ENCODE data around the gene ALOXE3. TPM values are rescaled to one million over a fixed set of nuclear protein-coding genes. Genes with fewer than 3 reads are reported as not detected.

ALOXE3 gene
- total and polyA plus RNA-seq, 4 donors: 0.17 to 1.8 (median 0.85) TPM

GRCh38 chr17:8122422-8122923 lies 4.2 kb upstream of the ALOXE3 start:
- peaks cover 40% of the 10 kb centered on the region for H3K27me3 ChIP-seq (ENCODE audit: control insufficient read depth, insufficient read depth, low read length)
- peak in 2 of 6 donors; percentile 51 to 63 for DNase-seq (ENCODE audit: low read depth in 4 of 6, low spot score in 6 of 6)
- H3K27ac ChIP-seq (ENCODE audit: low read depth, low read length): no peak overlapping the region
- peak overlapping the region; percentile 82 for H3K4me3 ChIP-seq (ENCODE audit: low read depth, low read length)
- no peaks in the 10 kb centered on the region for H3K9me3 ChIP-seq (ENCODE audit: control insufficient read depth, insufficient read depth, low read length)
- H3K4me1 ChIP-seq (ENCODE audit: control insufficient read depth, insufficient read depth, low read length): peaks cover 76% of the 10 kb centered on the region
- WGBS (ENCODE audit: insufficient coverage): under 1% methylated on average over 25 of the region's 29 CpGs
- no peaks in the 10 kb centered on the region for H3K36me3 ChIP-seq (ENCODE audit: control insufficient read depth, insufficient read depth, low read length)

- H3K36me3 ChIP-seq (ENCODE audit: control insufficient read depth, insufficient read depth, low read length): no peaks in the 10 kb centered on the region
- H3K27ac ChIP-seq (ENCODE audit: low read depth, low read length): no peak overlapping the region
- H3K4me3 ChIP-seq (ENCODE audit: low read depth, low read length): peak overlapping the region; percentile 82
- no peaks in the 10 kb centered on the region for H3K9me3 ChIP-seq (ENCODE audit: control insufficient read depth, insufficient read depth, low read length)
- H3K4me1 ChIP-seq (ENCODE audit: control insufficient read depth, insufficient read depth, low read length): peaks cover 76% of the 10 kb centered on the region
- peak in 2 of 6 donors; percentile 83 to 84 for DNase-seq (ENCODE audit: low read depth in 4 of 6, low spot score in 6 of 6)
- WGBS (ENCODE audit: insufficient coverage): under 1% methylated on average over 66 of the region's 76 CpGs
- peaks cover 44% of the 10 kb centered on the region for H3K27me3 ChIP-seq (ENCODE audit: control insufficient read depth, insufficient read depth, low read length)
Measured at GRCh38 chr17:8121681-8122421, 3.5 kb upstream of the ALOXE3 start.

GRCh38 chr17:8121407-8121680 lies 3.0 kb upstream of the ALOXE3 start:
- Histone ChIP-seq H3K4me3 (ENCODE audit: low read depth, low read length) (peak overlapping the region; percentile 84), H3K9me3 (ENCODE audit: control insufficient read depth, insufficient read depth, low read length) (no peaks in the 10 kb centered on the region), H3K4me1 (ENCODE audit: control insufficient read depth, insufficient read depth, low read length) (peaks cover 77% of the 10 kb centered on the region), H3K36me3 (ENCODE audit: control insufficient read depth, insufficient read depth, low read length) (no peaks in the 10 kb centered on the region), H3K27me3 (ENCODE audit: control insufficient read depth, insufficient read depth, low read length) (peaks cover 49% of the 10 kb centered on the region), H3K27ac (ENCODE audit: low read depth, low read length) (no peak overlapping the region)
- 0% methylated on average over 13 of the region's 25 CpGs for WGBS (ENCODE audit: insufficient coverage)
- DNase-seq (ENCODE audit: low read depth in 4 of 6, low spot score in 6 of 6): no peak

DNA sequence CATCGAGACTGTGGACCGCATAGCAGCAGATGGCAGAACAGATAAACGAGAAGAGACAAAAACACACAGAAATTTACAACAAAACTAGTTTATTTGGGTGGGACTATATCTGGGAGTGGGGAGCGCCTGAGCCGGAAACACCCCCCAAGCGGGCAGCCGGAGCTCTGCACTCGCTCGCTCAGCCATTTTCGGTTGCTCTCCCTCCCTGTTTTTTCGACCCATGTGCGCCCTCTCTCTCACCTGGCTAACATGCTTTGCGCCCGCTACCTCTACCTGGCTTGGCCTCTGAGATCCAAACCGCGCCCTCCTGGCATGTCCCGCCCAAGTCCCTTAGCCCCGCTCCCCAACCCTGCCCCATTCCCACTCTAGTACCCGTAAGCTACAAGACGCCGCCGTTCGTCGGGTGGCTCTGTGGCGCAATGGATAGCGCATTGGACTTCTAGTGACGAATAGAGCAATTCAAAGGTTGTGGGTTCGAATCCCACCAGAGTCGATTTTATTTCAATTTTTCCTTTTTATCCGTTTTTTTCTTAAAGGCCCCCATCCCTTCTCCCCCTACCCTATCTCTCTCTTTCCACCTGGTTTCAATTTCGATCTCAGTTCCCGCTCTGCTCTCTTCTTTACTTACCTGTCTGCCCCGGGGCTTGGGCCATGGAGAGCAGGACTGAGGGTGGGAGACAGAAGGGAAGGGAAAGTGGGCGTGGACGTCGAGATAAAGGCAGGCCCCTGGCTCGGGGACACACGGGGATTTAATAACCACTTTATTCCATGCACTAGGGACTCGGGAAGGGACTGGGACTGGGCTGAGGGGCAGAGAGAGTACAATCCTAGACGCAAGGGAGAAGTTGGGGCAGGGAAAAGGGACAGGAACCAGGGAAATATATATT lies 2.4 kb upstream of the ALOXE3 start:
- 2% methylated on average over 24 of the region's 40 CpGs for WGBS (ENCODE audit: insufficient coverage)
- peak in 2 of 6 donors; percentile 83 to 87 for DNase-seq (ENCODE audit: low read depth in 4 of 6, low spot score in 6 of 6)
- H3K4me3 ChIP-seq (ENCODE audit: low read depth, low read length): peak overlapping the region; percentile 84

GRCh38 chr17:8119581-8120519 lies 1.5 kb upstream of the ALOXE3 start:
- Histone ChIP-seq H3K9me3 (ENCODE audit: control insufficient read depth, insufficient read depth, low read length) (no peaks in the 10 kb centered on the region), H3K4me3 (ENCODE audit: low read depth, low read length) (peak overlapping the region; percentile 84), H3K36me3 (ENCODE audit: control insufficient read depth, insufficient read depth, low read length) (no peaks in the 10 kb centered on the region), H3K27ac (ENCODE audit: low read depth, low read length) (peak overlapping the region; percentile 92), H3K27me3 (ENCODE audit: control insufficient read depth, insufficient read depth, low read length) (peaks cover 57% of the 10 kb centered on the region), H3K4me1 (ENCODE audit: control insufficient read depth, insufficient read depth, low read length) (peaks cover 65% of the 10 kb centered on the region)
- peak in 4 of 6 donors; percentile 88 to 98 (median 94) for DNase-seq (ENCODE audit: low read depth in 4 of 6, low spot score in 6 of 6)
- 0% methylated on average over 14 of the region's 28 CpGs for WGBS (ENCODE audit: insufficient coverage)

More for the DNA sequence above, 2.4 kb upstream of the ALOXE3 start:
- Histone ChIP-seq H3K36me3 (ENCODE audit: control insufficient read depth, insufficient read depth, low read length) (no peaks in the 10 kb centered on the region), H3K27me3 (ENCODE audit: control insufficient read depth, insufficient read depth, low read length) (peaks cover 54% of the 10 kb centered on the region), H3K9me3 (ENCODE audit: control insufficient read depth, insufficient read depth, low read length) (no peaks in the 10 kb centered on the region), H3K27ac (ENCODE audit: low read depth, low read length) (peak overlapping the region; percentile 92), H3K4me1 (ENCODE audit: control insufficient read depth, insufficient read depth, low read length) (peaks cover 73% of the 10 kb centered on the region)

DNA sequence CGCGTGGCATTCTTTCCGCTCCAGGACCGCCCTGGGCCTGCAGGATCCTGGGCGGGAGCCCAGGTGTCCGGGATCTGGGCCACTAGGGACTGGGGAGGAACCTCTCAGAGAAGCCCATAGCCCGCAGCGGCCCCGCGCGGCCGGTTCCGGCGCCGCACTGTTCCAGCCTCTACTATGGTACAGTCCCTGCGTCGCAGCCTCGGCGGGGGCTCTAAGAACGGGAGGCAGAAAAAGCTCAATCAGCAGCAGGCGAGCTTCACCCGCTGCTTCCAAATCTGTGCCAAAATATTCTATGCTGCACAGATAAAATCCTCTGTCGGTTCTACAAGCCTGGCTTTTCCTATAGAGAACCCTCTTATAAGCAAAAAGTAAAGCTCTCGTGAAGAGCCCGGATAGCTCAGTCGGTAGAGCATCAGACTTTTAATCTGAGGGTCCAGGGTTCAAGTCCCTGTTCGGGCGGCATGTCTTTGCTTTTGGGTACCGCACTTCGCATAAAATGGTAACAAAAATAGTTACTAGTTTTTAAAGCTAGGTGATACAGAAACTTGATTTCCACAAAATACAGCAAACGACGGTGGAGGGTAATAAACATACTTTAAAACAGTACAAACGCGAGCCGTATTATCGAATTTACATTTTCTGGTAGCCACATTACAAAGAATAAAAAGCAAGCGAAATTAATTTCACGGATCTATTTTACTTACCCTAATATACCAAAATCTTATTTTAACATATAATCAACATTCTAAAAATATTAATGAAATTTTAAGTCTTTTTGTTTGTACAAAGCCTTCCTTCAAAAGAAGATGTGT lies 661 bp upstream of the ALOXE3 start:
- peaks cover 57% of the 10 kb centered on the region for H3K27me3 ChIP-seq (ENCODE audit: control insufficient read depth, insufficient read depth, low read length)

GRCh38 chr17:8117367-8117979 lies 841 bp downstream of the ALOXE3 start:
- H3K27ac ChIP-seq (ENCODE audit: low read depth, low read length): no peak overlapping the region
- peak in 1 of 6 donors; percentile 27 for DNase-seq (ENCODE audit: low read depth in 4 of 6, low spot score in 6 of 6)
- H3K4me1 ChIP-seq (ENCODE audit: control insufficient read depth, insufficient read depth, low read length): peaks cover 41% of the 10 kb centered on the region
- H3K9me3 ChIP-seq (ENCODE audit: control insufficient read depth, insufficient read depth, low read length): no peaks in the 10 kb centered on the region
- peaks cover 49% of the 10 kb centered on the region for H3K27me3 ChIP-seq (ENCODE audit: control insufficient read depth, insufficient read depth, low read length)
- H3K4me3 ChIP-seq (ENCODE audit: low read depth, low read length): peak overlapping the region; percentile 84
- no peaks in the 10 kb centered on the region for H3K36me3 ChIP-seq (ENCODE audit: control insufficient read depth, insufficient read depth, low read length)
- 7% methylated on average over 17 of the region's 18 CpGs for WGBS (ENCODE audit: insufficient coverage)

More for the DNA sequence above, 661 bp upstream of the ALOXE3 start:
- Histone ChIP-seq H3K36me3 (ENCODE audit: control insufficient read depth, insufficient read depth, low read length) (no peaks in the 10 kb centered on the region), H3K4me3 (ENCODE audit: low read depth, low read length) (peak overlapping the region; percentile 84), H3K27ac (ENCODE audit: low read depth, low read length) (peak overlapping the region; percentile 92), H3K9me3 (ENCODE audit: control insufficient read depth, insufficient read depth, low read length) (no peaks in the 10 kb centered on the region), H3K4me1 (ENCODE audit: control insufficient read depth, insufficient read depth, low read length) (peaks cover 56% of the 10 kb centered on the region)
- DNase-seq (ENCODE audit: low read depth in 4 of 6, low spot score in 6 of 6): peak in 4 of 6 donors; percentile 79 to 97 (median 89)
- 0% methylated on average over 27 of the region's 38 CpGs for WGBS (ENCODE audit: insufficient coverage)

- Histone ChIP-seq H3K4me3 (ENCODE audit: low read depth, low read length) (no peak overlapping the region), H3K27me3 (ENCODE audit: control insufficient read depth, insufficient read depth, low read length) (peaks cover 54% of the 10 kb centered on the region), H3K36me3 (ENCODE audit: control insufficient read depth, insufficient read depth, low read length) (no peaks in the 10 kb centered on the region), H3K27ac (ENCODE audit: low read depth, low read length) (no peak overlapping the region), H3K4me1 (ENCODE audit: control insufficient read depth, insufficient read depth, low read length) (peaks cover 34% of the 10 kb centered on the region), H3K9me3 (ENCODE audit: control insufficient read depth, insufficient read depth, low read length) (no peaks in the 10 kb centered on the region)
- DNase-seq (ENCODE audit: low read depth in 4 of 6, low spot score in 6 of 6): peak in 1 of 6 donors; percentile 5
- 71% methylated on average over 18 of the region's 18 CpGs for WGBS (ENCODE audit: insufficient coverage)
Measured at GRCh38 chr17:8116776-8117175, 1.5 kb downstream of the ALOXE3 start.
